SH-SY5Y (cell line): ENCODE data around the gene CNTN2.

Source experiments
- GATA2 ChIP-seq: IDR thresholded peaks from 2 replicates; pipeline ENCODE4 v1.6.1; 2011; ENCODE audit warnings: mild to moderate bottlenecking, low read depth, low read length
- GATA3 ChIP-seq: IDR thresholded peaks from 2 replicates; pipeline ENCODE4 v1.6.1; 2011; ENCODE audit warnings: low read depth, mild to moderate bottlenecking, low read length, moderate library complexity

- TF ChIP-seq GATA3, result no peak
- TF ChIP-seq GATA2, result no peak
Measured at GRCh38 chr1:205045146-205045545, 2.1 kb downstream of the CNTN2 start.
